Omental fat pad (tissue), 4 donors: Measurements from ENCODE around the gene LPXN. TPM values are rescaled to one million over a fixed set of nuclear protein-coding genes. Genes with fewer than 3 reads are reported as not detected.
A peak's percentile ranks its signal among the peaks of the same experiment; 100 is the strongest.

Source experiments
- ATAC-seq: fragments of 150-250 bp; one replicate; pipeline ENCODE4 v1.9.1; 2016; ENCODE audit warnings: mild to moderate bottlenecking, moderate library complexity; ENCODE audit not compliant: low FRiP score
- DNase-seq: peaks from one replicate; pipeline ENCODE4 v3.0.0-alpha.2; 2019; ENCODE audit warnings: low spot score
- total RNA-seq, 4 donors: library from RNA; depleted of rRNA; stranded (reverse); fragments of >200 nt; gene quantifications; one replicate each; pipeline ENCODE4 v1.1.0, GENCODE V29; 2016
- TF ChIP-seq, protein P1 (sequence below), 3 donors: fragments of 450-650 bp; IDR thresholded peaks; one replicate each; pipeline ENCODE4 v1.5.1; 2016 to 2017; ENCODE audit warnings: antibody characterized with exemption in 3 of 3, mild to moderate bottlenecking in 3 of 3, moderate library complexity in 2 of 3

LPXN gene
- 10 to 100 TPM in 3 of 4 donors, 1 to 10 TPM in 1; 9.8 to 40.7 (median 15.1) TPM for total RNA-seq

DNA sequence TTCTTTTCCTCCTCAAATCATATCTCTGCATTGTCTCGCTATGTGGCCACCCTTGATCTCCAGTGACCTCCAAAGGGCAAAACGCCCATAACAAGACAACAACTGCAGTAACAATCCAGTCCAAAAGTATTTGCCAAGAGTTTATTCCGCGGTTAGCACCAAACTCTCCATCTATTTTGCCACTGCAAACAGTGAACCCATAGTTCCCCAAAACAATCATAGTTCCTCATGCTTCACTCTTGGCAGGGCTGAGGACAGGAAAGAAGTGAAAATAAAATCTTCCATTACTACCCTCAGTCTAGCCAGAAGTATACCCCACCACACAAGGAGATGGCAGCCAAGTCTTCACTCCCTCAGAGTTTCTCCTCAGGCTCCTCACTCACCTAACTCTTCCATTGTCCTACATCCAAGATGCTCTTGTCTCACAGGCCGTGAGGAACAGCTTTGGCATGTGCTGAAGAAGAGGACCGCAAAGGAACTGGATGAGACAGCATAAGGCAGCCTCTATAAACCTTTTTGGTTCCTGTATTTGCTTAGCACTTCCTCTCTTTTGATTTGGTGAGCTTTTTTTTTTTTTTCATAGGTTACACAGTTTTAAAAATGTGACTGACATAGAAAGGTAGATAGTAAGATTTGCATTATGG lies at the start of gene LPXN:
TSS of gene LPXN (minus strand) at position 480 of the 644 bp plus-strand sequence. CDS start at position 396, 84 bp downstream.
- DNase-seq (no peak), ATAC-seq (no peak)
- TF ChIP-seq, protein P1, sequence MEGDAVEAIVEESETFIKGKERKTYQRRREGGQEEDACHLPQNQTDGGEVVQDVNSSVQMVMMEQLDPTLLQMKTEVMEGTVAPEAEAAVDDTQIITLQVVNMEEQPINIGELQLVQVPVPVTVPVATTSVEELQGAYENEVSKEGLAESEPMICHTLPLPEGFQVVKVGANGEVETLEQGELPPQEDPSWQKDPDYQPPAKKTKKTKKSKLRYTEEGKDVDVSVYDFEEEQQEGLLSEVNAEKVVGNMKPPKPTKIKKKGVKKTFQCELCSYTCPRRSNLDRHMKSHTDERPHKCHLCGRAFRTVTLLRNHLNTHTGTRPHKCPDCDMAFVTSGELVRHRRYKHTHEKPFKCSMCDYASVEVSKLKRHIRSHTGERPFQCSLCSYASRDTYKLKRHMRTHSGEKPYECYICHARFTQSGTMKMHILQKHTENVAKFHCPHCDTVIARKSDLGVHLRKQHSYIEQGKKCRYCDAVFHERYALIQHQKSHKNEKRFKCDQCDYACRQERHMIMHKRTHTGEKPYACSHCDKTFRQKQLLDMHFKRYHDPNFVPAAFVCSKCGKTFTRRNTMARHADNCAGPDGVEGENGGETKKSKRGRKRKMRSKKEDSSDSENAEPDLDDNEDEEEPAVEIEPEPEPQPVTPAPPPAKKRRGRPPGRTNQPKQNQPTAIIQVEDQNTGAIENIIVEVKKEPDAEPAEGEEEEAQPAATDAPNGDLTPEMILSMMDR (IDR thresholded peaks at IDR 0.05): no peak

GRCh38 chr11:58625086-58625485 lies 49.4 kb upstream of the LPXN start:
- DNase-seq (no peak), ATAC-seq (no peak)
- TF ChIP-seq, protein P1 (IDR thresholded peaks at IDR 0.05): no peak

- DNase-seq (no peak), ATAC-seq (no peak)
- TF ChIP-seq, protein P1 (IDR thresholded peaks at IDR 0.05): no peak
These were observed 46.7 kb upstream of the LPXN start, which contains the start of gene CNTF for GRCh38 chr11:58622344-58622743. Gene CNTF (plus strand): TSS chr11:58622665. CDS start chr11:58622753, 88 bp downstream.

GRCh38 chr11:58621586-58622262 lies 46.1 kb upstream of the LPXN start:
- ATAC-seq (no peak), DNase-seq (no peak)
- TF ChIP-seq, protein P1 (IDR thresholded peaks at IDR 0.05): no peak

- TF ChIP-seq, protein P1 (IDR thresholded peaks at IDR 0.05): no peak
- ATAC-seq (no peak), DNase-seq (no peak)
These were observed 42.4 kb upstream of the LPXN start for GRCh38 chr11:58617976-58618557.

DNA sequence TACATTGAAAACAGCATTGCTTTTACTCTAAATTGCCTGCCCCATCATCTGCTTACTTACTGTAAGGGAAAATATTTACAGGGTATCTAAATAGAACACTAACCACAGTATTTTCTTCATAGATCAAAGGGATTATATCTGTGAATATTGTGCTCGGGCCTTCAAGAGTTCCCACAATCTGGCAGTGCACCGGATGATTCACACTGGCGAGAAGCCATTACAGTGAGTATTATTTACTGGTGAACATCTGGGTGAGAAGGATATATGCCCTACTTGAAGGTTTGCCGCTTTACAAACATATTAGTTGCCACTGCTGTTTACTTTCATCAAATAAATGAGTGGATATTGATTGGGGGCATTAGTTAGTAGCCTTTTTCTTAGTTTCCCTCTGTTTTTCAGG lies 40.9 kb upstream of the LPXN start:
- DNase-seq: no peak
- peak; percentile 92 for ATAC-seq
- TF ChIP-seq, protein P1 (IDR thresholded peaks at IDR 0.05): no peak
